ENCODE measurements around the gene CDKAL1.

The CDKAL1 gene

DNA sequence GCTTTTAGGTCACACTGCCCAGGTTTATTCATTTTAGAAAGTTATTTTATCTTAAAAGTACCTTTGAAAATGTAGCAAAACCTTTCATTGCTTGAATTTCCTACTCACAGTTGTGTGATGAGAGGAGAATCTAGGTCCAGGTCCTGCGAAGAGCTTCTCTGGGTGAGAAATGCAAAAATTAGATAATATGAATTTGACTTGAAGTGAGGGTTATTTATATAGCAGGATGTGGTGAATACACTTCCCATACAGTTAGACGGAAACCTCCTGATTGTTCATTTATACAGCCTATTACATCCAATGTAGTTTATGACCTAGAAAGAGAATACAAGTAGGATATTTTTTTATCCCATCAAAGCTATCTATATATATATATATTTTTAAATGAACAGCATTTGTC is 30.5 kb downstream of the CDKAL1 start:
- H3K4me2 ChIP-seq (ENCODE audit: insufficient read depth, low read length): peak overlapping the region; percentile 52

GRCh38 chr6:20565342-20565741 is 31.1 kb downstream of the CDKAL1 start:
- Histone ChIP-seq H3K4me2 (ENCODE audit: insufficient read depth, low read length) (peak overlapping the region; percentile 52; the same call in 1 of the 2 replicates), H3K27me3 (ENCODE audit: insufficient read depth, low read length, poor library complexity) (no peaks in the 10 kb centered on the region), H3K4me3 (ENCODE audit: low read depth in 1 of 2, low read length in 2 of 2) (no peak overlapping the region), H4K20me1 (ENCODE audit: insufficient read depth, low read length) (no peaks in the 10 kb centered on the region), H2AFZ (ENCODE audit: low read depth, low read length) (no peak overlapping the region), H3K4me1 (ENCODE audit: insufficient read depth, low read length) (peaks cover 23% of the 10 kb centered on the region), H3K9ac (ENCODE audit: low read depth, low read length) (peak overlapping the region; percentile 35), H3K27ac (ENCODE audit: low read length) (peak overlapping the region; percentile 75), H3K36me3 (ENCODE audit: insufficient read depth, low read length) (peaks cover 3% of the 10 kb centered on the region; the same call in 1 of the 2 replicates), H3K9me3 (ENCODE audit: insufficient read depth, low read length, severe bottlenecking) (no peaks in the 10 kb centered on the region), H3K79me2 (ENCODE audit: insufficient read depth, low read length) (peaks cover 40% of the 10 kb centered on the region)
- no peak for TF ChIP-seq EZH2 (IDR thresholded peaks at IDR 0.05; ENCODE audit: borderline replicate concordance, low read depth, low read length, severe bottlenecking)
- TF ChIP-seq, protein P1, sequence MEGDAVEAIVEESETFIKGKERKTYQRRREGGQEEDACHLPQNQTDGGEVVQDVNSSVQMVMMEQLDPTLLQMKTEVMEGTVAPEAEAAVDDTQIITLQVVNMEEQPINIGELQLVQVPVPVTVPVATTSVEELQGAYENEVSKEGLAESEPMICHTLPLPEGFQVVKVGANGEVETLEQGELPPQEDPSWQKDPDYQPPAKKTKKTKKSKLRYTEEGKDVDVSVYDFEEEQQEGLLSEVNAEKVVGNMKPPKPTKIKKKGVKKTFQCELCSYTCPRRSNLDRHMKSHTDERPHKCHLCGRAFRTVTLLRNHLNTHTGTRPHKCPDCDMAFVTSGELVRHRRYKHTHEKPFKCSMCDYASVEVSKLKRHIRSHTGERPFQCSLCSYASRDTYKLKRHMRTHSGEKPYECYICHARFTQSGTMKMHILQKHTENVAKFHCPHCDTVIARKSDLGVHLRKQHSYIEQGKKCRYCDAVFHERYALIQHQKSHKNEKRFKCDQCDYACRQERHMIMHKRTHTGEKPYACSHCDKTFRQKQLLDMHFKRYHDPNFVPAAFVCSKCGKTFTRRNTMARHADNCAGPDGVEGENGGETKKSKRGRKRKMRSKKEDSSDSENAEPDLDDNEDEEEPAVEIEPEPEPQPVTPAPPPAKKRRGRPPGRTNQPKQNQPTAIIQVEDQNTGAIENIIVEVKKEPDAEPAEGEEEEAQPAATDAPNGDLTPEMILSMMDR (IDR thresholded peaks at IDR 0.05; ENCODE audit: borderline replicate concordance, extremely low read depth, low read length, poor library complexity, severe bottlenecking): no peak
- DNase-seq (no peak), ATAC-seq (ENCODE audit: insufficient read depth, low read depth) (peak; percentile 63)

More for the DNA sequence above, 30.5 kb downstream of the CDKAL1 start:
- Histone ChIP-seq H3K27me3 (ENCODE audit: insufficient read depth, low read length, poor library complexity) (no peaks in the 10 kb centered on the region), H3K4me3 (ENCODE audit: low read depth in 1 of 2, low read length in 2 of 2) (peak overlapping the region in 1 of 2 experiments; percentile 4; a peak in 1 of 4 replicates), H3K79me2 (ENCODE audit: insufficient read depth, low read length) (peaks cover 42% of the 10 kb centered on the region), H2AFZ (ENCODE audit: low read depth, low read length) (no peak overlapping the region), H3K4me1 (ENCODE audit: insufficient read depth, low read length) (peaks cover 23% of the 10 kb centered on the region), H3K36me3 (ENCODE audit: insufficient read depth, low read length) (peaks cover 3% of the 10 kb centered on the region; the same call in 1 of the 2 replicates), H3K27ac (ENCODE audit: low read length) (peak overlapping the region; percentile 75), H3K9ac (ENCODE audit: low read depth, low read length) (peak overlapping the region; percentile 44), H3K9me3 (ENCODE audit: insufficient read depth, low read length, severe bottlenecking) (no peaks in the 10 kb centered on the region), H4K20me1 (ENCODE audit: insufficient read depth, low read length) (no peaks in the 10 kb centered on the region)
- ATAC-seq (ENCODE audit: insufficient read depth, low read depth) (peak; percentile 93), DNase-seq (peak; percentile 19)
- TF ChIP-seq, protein P1 (IDR thresholded peaks at IDR 0.05; ENCODE audit: borderline replicate concordance, extremely low read depth, low read length, poor library complexity, severe bottlenecking): no peak
- TF ChIP-seq EZH2 (IDR thresholded peaks at IDR 0.05; ENCODE audit: borderline replicate concordance, low read depth, low read length, severe bottlenecking): no peak

GRCh38 chr6:20566109-20566508 is 31.9 kb downstream of the CDKAL1 start:
- ATAC-seq (ENCODE audit: insufficient read depth, low read depth) (no peak), DNase-seq (no peak)
- Histone ChIP-seq H3K4me1 (ENCODE audit: insufficient read depth, low read length) (peaks cover 23% of the 10 kb centered on the region), H3K9ac (ENCODE audit: low read depth, low read length) (no peak overlapping the region), H3K9me3 (ENCODE audit: insufficient read depth, low read length, severe bottlenecking) (no peaks in the 10 kb centered on the region), H4K20me1 (ENCODE audit: insufficient read depth, low read length) (no peaks in the 10 kb centered on the region), H3K27ac (ENCODE audit: low read length) (peak overlapping the region; percentile 75), H3K27me3 (ENCODE audit: insufficient read depth, low read length, poor library complexity) (no peaks in the 10 kb centered on the region), H2AFZ (ENCODE audit: low read depth, low read length) (no peak overlapping the region), H3K4me2 (ENCODE audit: insufficient read depth, low read length) (no peak overlapping the region), H3K36me3 (ENCODE audit: insufficient read depth, low read length) (peaks cover 3% of the 10 kb centered on the region; the same call in 1 of the 2 replicates), H3K79me2 (ENCODE audit: insufficient read depth, low read length) (peaks cover 39% of the 10 kb centered on the region), H3K4me3 (ENCODE audit: low read depth in 1 of 2, low read length in 2 of 2) (no peak overlapping the region)
- TF ChIP-seq, protein P1 (IDR thresholded peaks at IDR 0.05; ENCODE audit: borderline replicate concordance, extremely low read depth, low read length, poor library complexity, severe bottlenecking): no peak
- no peak for TF ChIP-seq EZH2 (IDR thresholded peaks at IDR 0.05; ENCODE audit: borderline replicate concordance, low read depth, low read length, severe bottlenecking)

Data from DND-41 (cell line).